Eye (tissue), 1 donor: ENCODE results near the gene LRRC8C.

ENCODE experiments used
- DNase-seq: peaks from one replicate; pipeline ENCODE4 v3.0.0-alpha.2; 2015

LRRC8C gene

GRCh38 chr1:89635825-89636815 is 3.2 kb downstream of the LRRC8C start:
- DNase-seq, result no peak

GRCh38 chr1:89637496-89637895 is 4.6 kb downstream of the LRRC8C start:
- DNase-seq, result no peak

GRCh38 chr1:89640440-89640839 is 7.5 kb downstream of the LRRC8C start:
- DNase-seq, result no peak

- no peak for DNase-seq
These were observed 8.9 kb downstream of the LRRC8C start for GRCh38 chr1:89641781-89642180.

- DNase-seq, result no peak
These were observed 10.7 kb downstream of the LRRC8C start for GRCh38 chr1:89643577-89643976.

- DNase-seq, result no peak
These were observed 11.3 kb downstream of the LRRC8C start for GRCh38 chr1:89644119-89644814.

- DNase-seq, result no peak
These were observed 13.3 kb downstream of the LRRC8C start for GRCh38 chr1:89646259-89646658.

GRCh38 chr1:89649783-89650182 is 16.9 kb downstream of the LRRC8C start:
- no peak for DNase-seq

- no peak for DNase-seq
These were observed 19.5 kb downstream of the LRRC8C start for GRCh38 chr1:89652373-89652772.

GRCh38 chr1:89657886-89658285 is 25.0 kb downstream of the LRRC8C start:
- DNase-seq, result no peak

GRCh38 chr1:89659322-89660081 is 26.6 kb downstream of the LRRC8C start:
- no peak for DNase-seq

- DNase-seq, result peak; percentile 12
These were observed 27.5 kb downstream of the LRRC8C start for GRCh38 chr1:89660224-89661061.

GRCh38 chr1:89665941-89666340 is 33.0 kb downstream of the LRRC8C start:
- DNase-seq, result no peak

- DNase-seq, result no peak
These were observed 33.7 kb downstream of the LRRC8C start for GRCh38 chr1:89666640-89667039.

- DNase-seq, result no peak
These were observed 34.8 kb downstream of the LRRC8C start for GRCh38 chr1:89667691-89668090.

- DNase-seq, result no peak
These were observed 36.0 kb downstream of the LRRC8C start for GRCh38 chr1:89668961-89669360.

GRCh38 chr1:89669441-89669840 is 36.5 kb downstream of the LRRC8C start:
- DNase-seq, result no peak

- DNase-seq, result peak; percentile 45
These were observed 37.2 kb downstream of the LRRC8C start for GRCh38 chr1:89670163-89670562.

GRCh38 chr1:89670711-89671110 is 37.8 kb downstream of the LRRC8C start:
- no peak for DNase-seq

- DNase-seq, result no peak
These were observed 39.0 kb downstream of the LRRC8C start for GRCh38 chr1:89671775-89672488.

- no peak for DNase-seq
These were observed 39.7 kb downstream of the LRRC8C start for GRCh38 chr1:89672489-89673183.
